Right cardiac atrium (tissue), 5 donors: ENCODE data around the gene LDAF1. TPM values are rescaled to one million over a fixed set of nuclear protein-coding genes. Genes with fewer than 3 reads are reported as not detected.

Experiments used
- ATAC-seq, 2 donors: fragments of 200-7000 bp; cut with Tn5 transposase; one replicate each; pipeline versions ENCODE4 v1.8.0 to v1.9.1; 2020; ENCODE audit warnings: moderate library complexity in 2 of 2, mild to moderate bottlenecking in 1 of 2
- DNase-seq, 3 donors: peaks; one replicate each; pipeline ENCODE4 v3.0.0-alpha.2; 2020
- H3K27ac ChIP-seq: one replicate; pipeline ENCODE4 v1.5.1; 2013; ENCODE audit warnings: mild to moderate bottlenecking, low read length, control low read depth, moderate library complexity
- H3K27me3 ChIP-seq: one replicate; pipeline ENCODE4 v1.6.1; 2013; ENCODE audit not compliant: control insufficient read depth, insufficient read depth
- H3K4me1 ChIP-seq: one replicate; pipeline ENCODE4 v1.6.1; 2013; ENCODE audit warnings: low read length; ENCODE audit not compliant: control insufficient read depth, insufficient read depth
- H3K4me3 ChIP-seq: one replicate; pipeline ENCODE4 v1.5.1; 2013; ENCODE audit warnings: low read length, control low read depth
- H3K9me3 ChIP-seq: one replicate; pipeline ENCODE4 v1.6.1; 2013; ENCODE audit warnings: low read length; ENCODE audit not compliant: control insufficient read depth
- WGBS: extraction: QIAGEN DNeasy Blood & Tissue Kit; methylation state at CpG from one replicate; pipeline ENCODE4 v1.1.7; 2013; 5-methylcytosine and 5-hydroxymethylcytosine counted together
- intact Hi-C, 4 donors: fragments of 100-400 bp; cut with DNase I; formaldehyde crosslinking; loops; one replicate each; pipeline versions ENCODE4 v1.11.0 to v1.14.0; 2022 to 2023
- polyA plus RNA-seq: library from polyadenylated mRNA; stranded (reverse); fragments of 200-250 nt; gene quantifications from one replicate; pipeline ENCODE4 v1.2.3, GENCODE V29; 2013
- total RNA-seq, 4 donors: library from RNA; stranded (reverse); fragmentation: NEBNext Ultra II Directional; extraction: Animal tissue kit (Norgen Biotek cat#: 25700); gene quantifications; one replicate each; pipeline ENCODE4 v1.2.1, GENCODE V29; 2021
- donor health status: healthy with polysubstance abuse.
- donor health status: DM: no; HTN: yes; CAD: no.
- donor health status: DM: no; HTN: no; CAD: no.
- donor health status: DM: no; HTN: yes; CAD: no; lungs with severe emphysema.
- donor health status: DM: yes; HTN: yes; CAD: no.

The LDAF1 gene
- total and polyA plus RNA-seq, 5 donors: 40.5 to 116 (median 76.7) TPM

DNA sequence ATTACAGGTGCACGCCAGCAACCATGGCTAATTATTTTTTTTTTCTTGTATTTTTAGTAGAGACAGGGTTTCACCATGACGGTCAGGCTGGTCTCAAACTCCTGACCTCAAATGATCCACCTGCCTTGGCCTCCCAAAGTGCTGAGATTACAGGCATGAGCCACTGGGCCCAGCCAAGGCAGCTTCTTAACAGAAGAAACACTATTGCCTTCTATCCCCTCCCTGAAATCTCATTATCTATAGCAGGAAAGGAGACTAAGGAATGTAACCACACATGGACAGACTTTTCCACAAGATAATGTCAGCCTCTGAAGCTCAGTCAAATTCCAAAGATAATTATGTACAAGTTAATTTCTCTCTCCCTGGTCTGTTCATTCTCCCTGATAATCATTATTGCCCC lies 58.6 kb downstream of the LDAF1 start:
- H3K27ac ChIP-seq: no peak overlapping the region
- no peaks in the 10 kb centered on the region for H3K4me1 ChIP-seq
- ATAC-seq (no peak), DNase-seq (no peak)
- no peak overlapping the region for H3K4me3 ChIP-seq
- H3K9me3 ChIP-seq: no peaks in the 10 kb centered on the region
- H3K27me3 ChIP-seq: peaks cover 2% of the 10 kb centered on the region
- 69% methylated on average over 2 of the region's 2 CpGs for WGBS
- intact Hi-C loops: no loop called here

- no peaks in the 10 kb centered on the region for H3K9me3 ChIP-seq
- intact Hi-C loops: no loop called here
- DNase-seq (no peak), ATAC-seq (no peak)
- no peak overlapping the region for H3K4me3 ChIP-seq
- peaks cover 2% of the 10 kb centered on the region for H3K27me3 ChIP-seq
- no peaks in the 10 kb centered on the region for H3K4me1 ChIP-seq
- no peak overlapping the region for H3K27ac ChIP-seq
- 52% methylated on average over 7 of the region's 7 CpGs for WGBS
These were observed 59.7 kb downstream of the LDAF1 start for GRCh38 chr16:21218153-21218552.

- H3K27me3 ChIP-seq: peaks cover 2% of the 10 kb centered on the region
- no peaks in the 10 kb centered on the region for H3K9me3 ChIP-seq
- WGBS: 97% methylated on average over 2 of the region's 2 CpGs
- H3K4me1 ChIP-seq: no peaks in the 10 kb centered on the region
- no peak for DNase-seq
- H3K4me3 ChIP-seq: no peak overlapping the region
- intact Hi-C loops: no loop called here
- no peak for ATAC-seq
- H3K27ac ChIP-seq: no peak overlapping the region
These were observed 61.1 kb downstream of the LDAF1 start for GRCh38 chr16:21219551-21219950.

GRCh38 chr16:21222495-21223337 lies 64.2 kb downstream of the LDAF1 start:
- Histone ChIP-seq H3K27ac (no peak overlapping the region), H3K9me3 (no peaks in the 10 kb centered on the region), H3K4me3 (no peak overlapping the region), H3K27me3 (peaks cover 2% of the 10 kb centered on the region), H3K4me1 (no peaks in the 10 kb centered on the region)
- 68% methylated on average over 4 of the region's 4 CpGs for WGBS
- DNase-seq (no peak), ATAC-seq (no peak)
- intact Hi-C loops: no loop called here

DNA sequence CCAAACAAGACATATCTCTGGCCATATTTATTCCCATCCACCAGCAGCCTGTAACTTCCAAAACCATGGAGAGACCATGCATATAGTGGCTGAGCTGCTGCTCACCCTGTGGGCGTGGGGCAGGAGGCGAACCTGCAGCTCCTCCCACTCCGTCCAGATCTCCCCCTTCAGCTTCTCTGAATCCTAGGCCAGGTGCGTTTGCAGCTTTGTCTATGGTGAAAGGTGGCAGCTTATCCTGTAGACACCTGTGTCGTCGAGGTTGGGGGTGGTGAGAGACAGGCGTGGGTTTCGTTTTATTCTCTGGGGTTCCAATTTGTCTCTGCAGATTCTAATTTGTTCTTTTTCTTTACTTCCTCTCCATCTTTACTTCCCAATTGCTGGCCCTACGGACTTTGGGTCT lies 65.3 kb downstream of the LDAF1 start:
- intact Hi-C loops: no loop called here
- ATAC-seq: no peak
- peaks cover 2% of the 10 kb centered on the region for H3K27me3 ChIP-seq
- DNase-seq: no peak
- WGBS: 71% methylated on average over 9 of the region's 9 CpGs
- H3K27ac ChIP-seq: no peak overlapping the region
- H3K4me1 ChIP-seq: no peaks in the 10 kb centered on the region
- no peak overlapping the region for H3K4me3 ChIP-seq
- no peaks in the 10 kb centered on the region for H3K9me3 ChIP-seq

GRCh38 chr16:21224800-21225199 lies 66.3 kb downstream of the LDAF1 start:
- Histone ChIP-seq H3K27ac (no peak overlapping the region), H3K4me1 (no peaks in the 10 kb centered on the region), H3K9me3 (no peaks in the 10 kb centered on the region), H3K27me3 (no peaks in the 10 kb centered on the region), H3K4me3 (no peak overlapping the region)
- ATAC-seq: no peak
- whole genome bisulfite sequencing: 74% methylated on average over 2 of the region's 2 CpGs
- DNase-seq: no peak
- intact Hi-C loops: no loop called here

DNA sequence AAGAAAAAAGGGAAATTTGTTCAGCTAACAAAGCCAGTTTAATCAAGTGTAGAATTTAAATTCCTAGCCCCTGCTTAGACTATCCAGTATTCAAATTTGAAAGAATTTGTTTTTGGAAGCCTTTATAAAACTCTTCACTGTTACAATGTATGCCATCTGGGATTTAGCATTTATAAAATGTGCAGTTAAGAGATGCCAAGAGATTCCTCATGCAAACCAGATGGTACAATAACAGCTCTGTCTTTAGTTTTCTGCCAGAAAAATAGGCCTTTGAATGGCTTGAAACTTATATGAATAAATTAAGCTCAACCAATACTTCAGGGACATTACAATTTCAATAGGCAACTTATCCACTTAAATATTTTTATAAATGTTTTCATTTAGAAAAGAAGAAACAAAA lies 68.3 kb downstream of the LDAF1 start:
- no peak overlapping the region for H3K4me3 ChIP-seq
- no peak overlapping the region for H3K27ac ChIP-seq
- DNase-seq (no peak), ATAC-seq (no peak)
- no peaks in the 10 kb centered on the region for H3K9me3 ChIP-seq
- intact Hi-C loops: no loop called here
- H3K27me3 ChIP-seq: no peaks in the 10 kb centered on the region
- H3K4me1 ChIP-seq: no peaks in the 10 kb centered on the region

- no peaks in the 10 kb centered on the region for H3K27me3 ChIP-seq
- H3K9me3 ChIP-seq: no peaks in the 10 kb centered on the region
- ATAC-seq: no peak
- no peaks in the 10 kb centered on the region for H3K4me1 ChIP-seq
- no peak overlapping the region for H3K4me3 ChIP-seq
- DNase-seq: no peak
- intact Hi-C loops: no loop called here
- H3K27ac ChIP-seq: no peak overlapping the region
These were observed 69.4 kb downstream of the LDAF1 start for GRCh38 chr16:21227866-21228265.

- no peak for ATAC-seq
- no peak overlapping the region for H3K4me3 ChIP-seq
- intact Hi-C loops: no loop called here
- no peak overlapping the region for H3K27ac ChIP-seq
- H3K9me3 ChIP-seq: no peaks in the 10 kb centered on the region
- no peaks in the 10 kb centered on the region for H3K27me3 ChIP-seq
- 39% methylated on average over 2 of the region's 2 CpGs for WGBS
- H3K4me1 ChIP-seq: no peaks in the 10 kb centered on the region
- no peak for DNase-seq
These were observed 69.9 kb downstream of the LDAF1 start for GRCh38 chr16:21228361-21228872.

Other genes starting within 250 kb of the LDAF1 start
- gene DNAH3, start 7.8 kb upstream of the LDAF1 start, total RNA-seq: under 1 TPM; 0.12 to 0.68 (median 0.32) TPM
- 0.09 TPM for gene DNAH3, start 7.8 kb upstream of the LDAF1 start, polyA plus RNA-seq
- gene ZP2, start 52.9 kb downstream of the LDAF1 start, total RNA-seq: not detected
- not detected for gene ZP2, start 52.9 kb downstream of the LDAF1 start, polyA plus RNA-seq
- gene ANKS4B, start 75.0 kb downstream of the LDAF1 start, total RNA-seq: not detected
- gene ANKS4B, start 75.0 kb downstream of the LDAF1 start, polyA plus RNA-seq: not detected
- gene CRYM, start 119.6 kb downstream of the LDAF1 start, total RNA-seq: 100 to 1,000 TPM; 108 to 143 (median 124) TPM
- 108 TPM for gene CRYM, start 119.6 kb downstream of the LDAF1 start, polyA plus RNA-seq